SK-N-SH (cell line): Measurements from ENCODE around the gene UCHL1. TPM values are rescaled to one million over a fixed set of nuclear protein-coding genes. Genes with fewer than 3 reads are reported as not detected.

Experiments
- CTCF ChIA-PET: fragments of 300-600, 350-600 bp; formaldehyde crosslinking; extraction: SDS; loops from one replicate; lab custom pipeline; 2021; lab: Yijun Ruan, JAX
- POLR2A ChIA-PET: fragments of 350-600 bp; sonication (Branson Sonifier 250); formaldehyde crosslinking; extraction: SDS; loops from one replicate; lab custom pipeline; 2020; ENCODE audit warnings: antibody characterized with exemption, inconsistent platforms; lab: Yijun Ruan, JAX
- DNase-seq: peaks from one replicate; pipeline ENCODE4 v3.0.0; 2012
- H2AFZ ChIP-seq: fragments of 200-600 bp; sonication (generic); 2 replicates; pipeline ENCODE4 v1.8.1; 2016; ENCODE audit warnings: antibody characterized with exemption, mild to moderate bottlenecking, low read depth
- H3F3A ChIP-seq: fragments of 200-600 bp; sonication (generic); replicated peaks from 2 replicates; pipeline ENCODE3; 2016; ENCODE audit warnings: antibody characterized with exemption, mild to moderate bottlenecking; ENCODE audit not compliant: insufficient read depth
- H3K27ac ChIP-seq, 2 experiments: fragments of 200-500 bp in 1 of 2; fragments of 200-600 bp in 1 of 2; sonication (Bioruptor generic) in 1 of 2; sonication (generic), shearing (Covaris generic) in 1 of 2; 2 replicates each; pipeline versions ENCODE4 v1.5.1 to v1.6.1; 2014 to 2016; ENCODE audit warnings: low read depth in 2 of 2, inconsistent platforms in 1 of 2, low read length in 1 of 2, mild to moderate bottlenecking in 1 of 2, mixed read lengths in 1 of 2
- H3K27me3 ChIP-seq: fragments of 200-600 bp; sonication (generic), shearing (Covaris generic); 2 replicates; pipeline ENCODE4 v1.6.1; 2016; ENCODE audit warnings: mixed run types; ENCODE audit not compliant: insufficient read depth
- H3K36me3 ChIP-seq, 2 experiments: fragments of 200-500 bp in 1 of 2; fragments of 200-600 bp in 1 of 2; sonication (Bioruptor generic) in 1 of 2; sonication (generic) in 1 of 2; replicated peaks in 1 of 2; 2 replicates each; pipeline versions ENCODE3 to v1.5.1; 2014 to 2016; ENCODE audit warnings: low read length in 1 of 2, mild to moderate bottlenecking in 1 of 2; ENCODE audit not compliant: insufficient read depth in 2 of 2, control insufficient read depth in 1 of 2
- H3K4me1 ChIP-seq, 2 experiments: fragments of 200-500 bp in 1 of 2; fragments of 200-600 bp in 1 of 2; sonication (Bioruptor generic) in 1 of 2; sonication (generic), shearing (Covaris generic) in 1 of 2; 2 replicates each; pipeline versions ENCODE4 v1.5.1 to v1.6.1; 2014 to 2016; ENCODE audit warnings: low read depth in 1 of 2, low read length in 1 of 2, mixed run types in 1 of 2; ENCODE audit not compliant: insufficient read depth in 2 of 2, control insufficient read depth in 1 of 2
- H3K4me2 ChIP-seq: fragments of 200-600 bp; sonication (generic), shearing (Covaris generic); 2 replicates; pipeline ENCODE4 v1.6.1; 2017; ENCODE audit warnings: mixed run types
- H3K4me3 ChIP-seq, 2 experiments: fragments of 200-500 bp in 1 of 2; fragments of 200-600 bp in 1 of 2; sonication (Bioruptor generic) in 1 of 2; sonication (generic), shearing (Covaris generic) in 1 of 2; 2 replicates each; pipeline versions ENCODE4 v1.5.1 to v1.8.1; 2014 to 2016; ENCODE audit warnings: low read depth in 2 of 2, inconsistent platforms in 1 of 2, low read length in 1 of 2, mild to moderate bottlenecking in 1 of 2, mixed read lengths in 1 of 2, moderate library complexity in 1 of 2
- H3K79me2 ChIP-seq: fragments of 200-600 bp; sonication (generic); 2 replicates; pipeline ENCODE4 v1.8.1; 2017; ENCODE audit warnings: mild to moderate bottlenecking; ENCODE audit not compliant: insufficient read depth
- H3K9ac ChIP-seq: fragments of 200-600 bp; sonication (generic); 2 replicates; pipeline ENCODE4 v1.6.1; 2017; ENCODE audit warnings: mixed run types
- H3K9me2 ChIP-seq: fragments of 200-600 bp; sonication (generic); 2 replicates; pipeline ENCODE4 v1.6.1; 2017; ENCODE audit warnings: mixed run types
- H3K9me3 ChIP-seq: fragments of 200-600 bp; sonication (generic); 2 replicates; pipeline ENCODE4 v1.6.1; 2017; ENCODE audit warnings: mixed run types, mild to moderate bottlenecking, moderate library complexity
- H4K20me1 ChIP-seq: fragments of 200-600 bp; sonication (generic); 2 replicates; pipeline ENCODE4 v1.6.1; 2017; ENCODE audit warnings: mild to moderate bottlenecking, mixed run types; ENCODE audit not compliant: insufficient read depth
- CTCF ChIP-seq: fragments of 200-600 bp; sonication (generic); IDR thresholded peaks from 2 replicates; pipeline ENCODE4 v1.6.1; 2017; ENCODE audit warnings: antibody characterized with exemption, mild to moderate bottlenecking, moderate library complexity
- ELF1 ChIP-seq: IDR thresholded peaks from 2 replicates; pipeline ENCODE4 v1.4.0; 2012
- EZH2phosphoT487 ChIP-seq: fragments of 200-600 bp; sonication (generic); IDR thresholded peaks from 2 replicates; pipeline ENCODE4 v1.6.1; 2017; ENCODE audit warnings: low read depth, mixed run types, mild to moderate bottlenecking, antibody characterized with exemption, moderate library complexity, borderline replicate concordance
- FOSL2 ChIP-seq: IDR thresholded peaks from 2 replicates; pipeline ENCODE4 v1.4.0; 2012; ENCODE audit warnings: low read depth, mild to moderate bottlenecking, moderate library complexity, borderline replicate concordance
- FOXM1 ChIP-seq: IDR thresholded peaks from 2 replicates; pipeline ENCODE4 v1.4.0; 2012; ENCODE audit warnings: low read depth, mild to moderate bottlenecking
- MAX ChIP-seq: IDR thresholded peaks from 2 replicates; pipeline ENCODE4 v1.4.0; 2012; ENCODE audit warnings: low read depth
- MEF2A ChIP-seq: IDR thresholded peaks from 2 replicates; pipeline ENCODE4 v1.4.0; 2012; ENCODE audit warnings: low read depth, borderline replicate concordance
- NRF1 ChIP-seq: IDR thresholded peaks from 2 replicates; pipeline ENCODE4 v1.6.1; 2012; ENCODE audit warnings: low read depth, mild to moderate bottlenecking, low read length
- PBX3 ChIP-seq: IDR thresholded peaks from 2 replicates; pipeline ENCODE4; 2012
- POLR2AphosphoS5 ChIP-seq: IDR thresholded peaks from 2 replicates; pipeline ENCODE4 v1.6.1; 2012; ENCODE audit warnings: low read depth, low read length
- RCOR1 ChIP-seq: fragments of 150-350 bp; IDR thresholded peaks from 2 replicates; pipeline ENCODE4 v1.6.1; 2017; ENCODE audit warnings: antibody characterized with exemption, low read length
- SIN3A ChIP-seq: IDR thresholded peaks from 2 replicates; pipeline ENCODE4 v1.6.1; 2012; ENCODE audit warnings: low read depth, mild to moderate bottlenecking, low read length, moderate library complexity, borderline replicate concordance
- SMC3 ChIP-seq: IDR thresholded peaks from 2 replicates; pipeline ENCODE4 v1.6.1; 2012; ENCODE audit warnings: low read depth, low read length, improper control_type of control experiment
- TAF1 ChIP-seq: IDR thresholded peaks from 2 replicates; pipeline ENCODE4 v1.6.1; 2012; ENCODE audit warnings: low read depth, mild to moderate bottlenecking, low read length, moderate library complexity, borderline replicate concordance
- YY1 ChIP-seq: IDR thresholded peaks from 2 replicates; pipeline ENCODE4 v1.4.0; 2012; ENCODE audit warnings: low read depth, mild to moderate bottlenecking
- WGBS: methylation state at CpG from one replicate; pipeline ENCODE4 v1.1.6; 2017; ENCODE audit warnings: low lambda C conversion rate; 5-methylcytosine and 5-hydroxymethylcytosine counted together
- polyA plus RNA-seq, 3 experiments: library from polyadenylated mRNA; depleted of rRNA; stranded (reverse); fragments of >200 nt; gene quantifications; 2 replicates each; pipeline ENCODE4 v1.2.3, GENCODE V29; 2012
- TF ChIP-seq, protein P1 (sequence below): IDR thresholded peaks from 2 replicates; pipeline ENCODE4 v1.6.1; 2012; ENCODE audit warnings: mild to moderate bottlenecking, low read depth, low read length, moderate library complexity
- TF ChIP-seq, protein P2 (sequence below): fragments of 150-350 bp; IDR thresholded peaks from 2 replicates; pipeline ENCODE4 v1.6.1; 2017; ENCODE audit warnings: antibody characterized with exemption, low read length, low read depth, borderline replicate concordance

UCHL1 gene
- polyA plus RNA-seq, 1 of the 3 experiments (the other 2 are of a cell fraction): 1,518 TPM

DNA sequence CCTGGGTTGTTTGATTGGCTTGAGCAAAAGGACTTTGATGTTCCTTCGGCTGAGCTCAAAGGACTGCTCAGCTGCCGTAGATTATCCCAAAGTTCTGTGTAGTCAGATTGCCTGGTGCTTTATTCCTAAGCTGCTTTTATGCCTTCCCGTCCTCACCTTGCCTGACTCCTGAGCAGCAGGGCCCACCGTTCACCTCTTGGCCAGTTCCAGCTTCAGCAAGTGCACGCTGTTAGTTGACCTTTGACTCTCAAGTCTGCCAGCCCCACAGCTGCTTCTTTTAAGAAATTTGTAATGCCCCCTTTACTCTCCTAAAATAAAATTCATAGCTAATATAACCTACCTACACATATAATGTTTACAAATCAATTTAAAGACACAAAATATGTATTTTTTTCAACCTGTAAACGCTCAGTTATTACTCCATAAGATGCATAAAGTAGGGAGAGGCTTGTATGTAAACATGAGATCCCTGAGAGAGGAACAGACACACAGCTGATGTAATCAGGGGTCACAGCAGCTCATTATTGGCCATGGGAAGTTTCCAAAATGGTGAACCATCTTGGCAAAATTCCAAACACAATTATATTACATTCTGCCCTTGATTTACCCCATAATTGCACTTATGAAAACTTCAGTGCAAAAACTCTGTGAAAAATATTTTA lies 28.6 kb downstream of the UCHL1 start:
- H3K79me2 ChIP-seq: no peaks in the 10 kb centered on the region
- no peaks in the 10 kb centered on the region; a peak in 1 of 4 replicates for H3K4me1 ChIP-seq
- H3K36me3 ChIP-seq: no peaks in the 10 kb centered on the region
- no peak overlapping the region for H2AFZ ChIP-seq
- H3K27me3 ChIP-seq: no peaks in the 10 kb centered on the region
- CTCF ChIA-PET: interaction anchor here (1.0 to 2.1 kb wide), 4 partner anchors 74 to 408 kb away, joined by 3 to 7 read pairs (median 6); no protein-coding TSS in a partner anchor
- no peak overlapping the region for H3K9ac ChIP-seq
- H4K20me1 ChIP-seq: no peaks in the 10 kb centered on the region
- no peaks in the 10 kb centered on the region for H3K9me3 ChIP-seq
- no peak overlapping the region for H3K4me3 ChIP-seq
- no peak overlapping the region for H3K4me2 ChIP-seq
- POLR2A ChIA-PET: interaction anchor here (0.6 kb wide), 1 partner anchor 75 kb away, joined by 3 read pairs; no protein-coding TSS in a partner anchor
- peak; percentile 32 for DNase-seq
- H3F3A ChIP-seq: no peaks in the 10 kb centered on the region
- TF ChIP-seq RCOR1: no peak
- no peak for TF ChIP-seq FOXM1
- WGBS: 54% methylated on average over 4 of the region's 6 CpGs
- H3K9me2 ChIP-seq: no peaks in the 10 kb centered on the region
- H3K27ac ChIP-seq: no peak overlapping the region

DNA sequence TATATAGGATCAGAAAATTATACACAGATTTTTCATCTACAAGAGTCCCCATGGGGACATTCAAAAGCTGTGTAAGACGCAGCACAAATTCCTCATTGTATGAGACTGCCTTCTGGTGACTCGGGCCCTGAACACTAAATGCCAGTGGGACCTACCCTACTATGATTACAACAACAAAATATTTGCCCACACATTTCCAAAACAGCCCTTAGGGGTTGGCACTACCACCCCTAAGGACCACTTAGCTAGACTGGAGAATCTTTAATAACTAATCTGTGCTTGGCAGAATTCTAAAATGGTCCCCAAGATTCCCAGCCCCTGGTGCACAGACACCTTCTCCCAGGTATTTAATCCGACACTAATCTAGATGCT lies 29.1 kb downstream of the UCHL1 start:
- Histone ChIP-seq H3K9me2 (no peaks in the 10 kb centered on the region), H3F3A (no peaks in the 10 kb centered on the region), H2AFZ (no peak overlapping the region), H3K4me3 (no peak overlapping the region), H3K27me3 (no peaks in the 10 kb centered on the region), H3K27ac (no peak overlapping the region), H4K20me1 (no peaks in the 10 kb centered on the region), H3K79me2 (no peaks in the 10 kb centered on the region), H3K4me1 (no peaks in the 10 kb centered on the region; a peak in 1 of 4 replicates), H3K36me3 (no peaks in the 10 kb centered on the region), H3K4me2 (no peak overlapping the region), H3K9ac (no peak overlapping the region), H3K9me3 (no peaks in the 10 kb centered on the region)
- no peak for DNase-seq
- POLR2A ChIA-PET: interaction anchor here (0.6 kb wide), 1 partner anchor 75 kb away, joined by 3 read pairs; no protein-coding TSS in a partner anchor
- WGBS: 67% methylated on average over 3 of the region's 3 CpGs
- CTCF ChIA-PET: interaction anchor here (1.5 to 2.1 kb wide), 3 partner anchors 73 to 407 kb away, joined by 6 to 7 read pairs (median 7); no protein-coding TSS in a partner anchor
- no peak for TF ChIP-seq YY1
- no peak for TF ChIP-seq ELF1
- TF ChIP-seq POLR2AphosphoS5: no peak
- TF ChIP-seq MAX: no peak
- TF ChIP-seq EZH2phosphoT487: no peak
- TF ChIP-seq, protein P1, sequence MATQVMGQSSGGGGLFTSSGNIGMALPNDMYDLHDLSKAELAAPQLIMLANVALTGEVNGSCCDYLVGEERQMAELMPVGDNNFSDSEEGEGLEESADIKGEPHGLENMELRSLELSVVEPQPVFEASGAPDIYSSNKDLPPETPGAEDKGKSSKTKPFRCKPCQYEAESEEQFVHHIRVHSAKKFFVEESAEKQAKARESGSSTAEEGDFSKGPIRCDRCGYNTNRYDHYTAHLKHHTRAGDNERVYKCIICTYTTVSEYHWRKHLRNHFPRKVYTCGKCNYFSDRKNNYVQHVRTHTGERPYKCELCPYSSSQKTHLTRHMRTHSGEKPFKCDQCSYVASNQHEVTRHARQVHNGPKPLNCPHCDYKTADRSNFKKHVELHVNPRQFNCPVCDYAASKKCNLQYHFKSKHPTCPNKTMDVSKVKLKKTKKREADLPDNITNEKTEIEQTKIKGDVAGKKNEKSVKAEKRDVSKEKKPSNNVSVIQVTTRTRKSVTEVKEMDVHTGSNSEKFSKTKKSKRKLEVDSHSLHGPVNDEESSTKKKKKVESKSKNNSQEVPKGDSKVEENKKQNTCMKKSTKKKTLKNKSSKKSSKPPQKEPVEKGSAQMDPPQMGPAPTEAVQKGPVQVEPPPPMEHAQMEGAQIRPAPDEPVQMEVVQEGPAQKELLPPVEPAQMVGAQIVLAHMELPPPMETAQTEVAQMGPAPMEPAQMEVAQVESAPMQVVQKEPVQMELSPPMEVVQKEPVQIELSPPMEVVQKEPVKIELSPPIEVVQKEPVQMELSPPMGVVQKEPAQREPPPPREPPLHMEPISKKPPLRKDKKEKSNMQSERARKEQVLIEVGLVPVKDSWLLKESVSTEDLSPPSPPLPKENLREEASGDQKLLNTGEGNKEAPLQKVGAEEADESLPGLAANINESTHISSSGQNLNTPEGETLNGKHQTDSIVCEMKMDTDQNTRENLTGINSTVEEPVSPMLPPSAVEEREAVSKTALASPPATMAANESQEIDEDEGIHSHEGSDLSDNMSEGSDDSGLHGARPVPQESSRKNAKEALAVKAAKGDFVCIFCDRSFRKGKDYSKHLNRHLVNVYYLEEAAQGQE: no peak
- TF ChIP-seq, protein P2, sequence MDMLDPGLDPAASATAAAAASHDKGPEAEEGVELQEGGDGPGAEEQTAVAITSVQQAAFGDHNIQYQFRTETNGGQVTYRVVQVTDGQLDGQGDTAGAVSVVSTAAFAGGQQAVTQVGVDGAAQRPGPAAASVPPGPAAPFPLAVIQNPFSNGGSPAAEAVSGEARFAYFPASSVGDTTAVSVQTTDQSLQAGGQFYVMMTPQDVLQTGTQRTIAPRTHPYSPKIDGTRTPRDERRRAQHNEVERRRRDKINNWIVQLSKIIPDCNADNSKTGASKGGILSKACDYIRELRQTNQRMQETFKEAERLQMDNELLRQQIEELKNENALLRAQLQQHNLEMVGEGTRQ: no peak
- no peak for TF ChIP-seq FOSL2
- no peak for TF ChIP-seq TAF1
- TF ChIP-seq NRF1: no peak
- TF ChIP-seq SIN3A: no peak
- TF ChIP-seq PBX3: no peak
- TF ChIP-seq MEF2A: no peak
- TF ChIP-seq SMC3: no peak
- no peak for TF ChIP-seq CTCF
